Anterior cingulate cortex (tissue), 58 donors: ENCODE data around the gene TDP2.
"Not testable (repeated sequence)": the region's sequence is repeated elsewhere in the genome, so short reads cannot be mapped to it uniquely, and the experiment has no call there.

ENCODE experiments used
- DNase-seq, 58 donors: peaks; one replicate each; lab custom pipeline; 2025; lab: John Stamatoyannopoulos, UW

TDP2 gene

DNA sequence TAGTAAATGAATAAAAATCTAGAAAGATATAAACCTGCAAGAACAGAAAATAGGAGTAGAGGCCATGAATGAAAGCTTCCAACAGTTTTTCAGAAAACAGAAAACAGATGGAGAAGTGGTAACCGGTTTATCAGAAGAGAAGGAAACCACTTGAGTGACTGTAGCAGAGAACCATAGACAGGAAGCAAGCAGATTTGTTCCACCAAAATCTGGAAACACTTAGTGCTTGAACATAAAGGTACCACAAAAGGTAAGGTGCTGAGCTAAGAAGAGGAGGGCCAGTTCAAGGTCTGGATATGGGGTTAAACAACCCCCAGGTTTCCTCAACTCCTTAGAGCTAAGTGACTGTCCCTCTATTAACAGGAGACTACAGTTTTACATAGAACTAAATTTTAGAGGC is 11.5 kb downstream of the TDP2 start:
- no peak for DNase-seq

- no peak for DNase-seq
Observed at GRCh38 chr6:24650365-24650764, 16.3 kb downstream of the TDP2 start.

DNA sequence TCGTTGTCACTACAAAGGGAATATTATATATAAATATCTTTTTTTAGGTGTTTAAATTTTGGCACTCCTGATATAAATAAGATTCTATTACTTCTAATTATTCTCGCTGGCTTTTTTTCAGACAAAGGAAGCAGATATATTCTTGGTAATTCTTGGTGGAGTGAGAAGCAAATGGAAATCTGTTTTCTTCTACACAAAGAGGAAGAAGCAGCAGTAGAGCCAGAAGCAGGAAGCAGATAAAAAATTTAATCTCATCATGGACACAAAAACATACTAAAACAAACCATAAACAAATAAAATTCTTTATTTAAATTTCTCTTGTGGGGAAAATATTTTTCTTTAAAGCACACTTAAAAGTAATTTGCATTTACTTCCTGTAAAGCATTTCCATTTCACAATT is 17.0 kb downstream of the TDP2 start:
- DNase-seq = no peak

DNA sequence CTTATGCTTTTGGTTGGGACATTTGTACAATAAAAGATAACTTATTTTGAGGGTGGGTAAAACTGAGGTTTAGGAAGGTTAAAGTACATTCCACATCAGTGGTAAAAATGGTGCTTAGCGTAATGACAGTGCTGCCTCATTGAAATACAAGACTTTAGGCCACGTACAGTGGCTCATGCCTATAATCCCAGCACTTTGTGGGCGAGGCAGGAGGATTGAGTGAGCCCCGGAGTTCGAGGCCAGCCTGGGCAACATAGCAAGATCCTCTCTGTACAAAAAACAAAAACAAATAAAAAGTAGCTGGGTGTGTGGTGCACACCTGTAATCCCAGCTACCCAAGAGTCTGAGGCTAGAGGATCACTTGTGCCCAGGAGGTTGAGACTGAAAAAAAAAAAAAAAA is 18.4 kb downstream of the TDP2 start:
- no peak for DNase-seq

DNA sequence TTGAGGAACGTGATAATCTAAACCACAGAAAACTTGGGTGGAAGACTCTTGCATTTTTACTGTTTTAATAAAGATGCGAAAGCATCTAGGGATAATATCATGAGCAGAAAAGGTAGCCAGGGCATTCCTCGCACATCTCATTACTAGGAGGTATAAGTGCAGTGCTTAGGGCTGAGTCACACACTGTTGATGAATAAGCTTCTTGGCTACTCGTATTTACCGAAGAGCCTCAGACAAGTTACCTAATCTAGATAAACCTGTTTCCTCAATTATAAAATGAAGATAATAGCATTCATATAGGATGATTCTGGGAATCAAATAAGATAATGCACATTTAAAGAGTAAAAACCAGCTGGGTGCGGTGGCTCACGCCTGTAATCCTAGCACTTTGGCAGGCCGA is 19.9 kb downstream of the TDP2 start:
- DNase-seq = no peak

GRCh38 chr6:24644377-24644776 is 22.3 kb downstream of the TDP2 start:
- no peak for DNase-seq

- peak in 9 of 58 donors; percentile 7 to 35 (median 23) for DNase-seq
Observed at GRCh38 chr6:24643920-24644319, 22.8 kb downstream of the TDP2 start.

DNA sequence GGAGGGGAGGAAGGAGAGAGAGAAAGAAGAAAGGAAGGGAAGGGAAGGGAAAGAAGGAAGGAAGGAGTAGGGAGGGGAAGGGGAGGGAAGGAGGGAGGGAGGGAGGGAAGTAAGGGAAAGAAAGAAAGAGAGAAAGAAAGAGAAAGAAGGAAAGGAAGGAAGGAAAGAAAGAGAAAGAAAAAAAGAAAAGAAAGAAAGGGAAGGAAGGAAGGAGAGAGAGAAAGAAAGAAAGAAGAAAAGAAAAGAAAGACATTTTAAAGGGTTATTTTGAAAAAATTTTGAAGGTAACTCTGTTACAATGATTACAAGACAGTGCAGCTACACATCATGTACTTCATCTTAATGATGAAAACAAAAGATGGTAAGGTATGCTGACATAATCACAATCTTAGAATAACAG is 24.6 kb downstream of the TDP2 start:
- DNase-seq = no peak

DNA sequence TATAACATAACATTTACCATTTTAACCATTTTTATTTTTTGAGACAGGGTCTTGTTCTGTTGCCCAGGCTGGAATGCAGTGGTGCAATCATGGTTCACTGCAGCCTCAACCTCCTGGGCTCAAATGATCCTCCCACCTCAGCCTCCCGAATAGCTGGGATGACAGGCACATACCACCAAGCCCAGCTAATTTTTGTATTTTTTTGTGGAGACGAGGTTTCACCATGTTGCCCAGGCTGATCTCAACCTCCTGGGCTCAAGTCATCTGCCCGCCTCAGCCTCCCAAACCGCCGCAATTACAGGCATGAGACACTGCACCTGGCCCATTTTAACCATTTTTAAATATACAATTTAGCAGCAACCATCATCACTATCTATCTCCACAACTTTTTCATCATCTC is 26.1 kb downstream of the TDP2 start:
- not testable (repeated sequence) for DNase-seq

DNA sequence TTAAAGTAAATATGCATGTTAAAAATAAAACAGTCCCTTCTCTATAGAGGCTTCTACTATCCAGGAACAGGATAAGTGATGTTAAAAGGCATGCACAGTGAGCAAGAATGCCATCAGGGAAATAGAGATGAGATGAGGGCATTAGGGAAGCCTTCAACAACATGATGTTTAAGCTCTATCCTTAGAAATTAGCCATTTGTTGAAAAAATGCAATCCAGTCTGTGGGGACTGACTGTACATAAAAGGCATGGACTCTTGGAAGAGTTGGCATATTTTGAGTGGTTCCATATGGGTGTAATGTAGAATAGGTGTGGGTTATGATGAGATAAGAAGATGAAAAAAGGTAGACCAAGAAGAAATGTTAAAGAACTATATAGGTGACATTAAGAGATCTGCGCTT is 26.5 kb downstream of the TDP2 start:
- no peak for DNase-seq

GRCh38 chr6:24636681-24637080 is 30.0 kb downstream of the TDP2 start:
- DNase-seq = no peak

DNA sequence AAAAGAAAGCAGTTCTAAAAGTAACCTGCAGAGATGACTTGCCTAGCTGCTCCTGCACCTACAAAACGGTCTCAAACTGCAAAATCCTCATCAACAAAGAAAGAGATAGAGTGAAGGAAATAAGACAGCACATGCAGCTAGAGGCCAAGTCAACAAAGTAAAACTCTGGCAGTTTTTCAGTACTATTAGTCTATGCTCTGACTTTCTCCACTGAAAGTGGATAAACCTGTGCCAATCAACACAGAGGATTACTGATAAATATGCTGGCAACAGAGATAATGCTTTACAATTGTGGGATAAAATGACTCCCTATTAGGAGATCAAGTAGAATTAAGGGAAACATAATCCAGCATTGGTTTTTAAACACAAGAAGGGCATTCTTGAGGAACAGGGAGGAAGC is 34.1 kb downstream of the TDP2 start:
- DNase-seq = no peak

DNA sequence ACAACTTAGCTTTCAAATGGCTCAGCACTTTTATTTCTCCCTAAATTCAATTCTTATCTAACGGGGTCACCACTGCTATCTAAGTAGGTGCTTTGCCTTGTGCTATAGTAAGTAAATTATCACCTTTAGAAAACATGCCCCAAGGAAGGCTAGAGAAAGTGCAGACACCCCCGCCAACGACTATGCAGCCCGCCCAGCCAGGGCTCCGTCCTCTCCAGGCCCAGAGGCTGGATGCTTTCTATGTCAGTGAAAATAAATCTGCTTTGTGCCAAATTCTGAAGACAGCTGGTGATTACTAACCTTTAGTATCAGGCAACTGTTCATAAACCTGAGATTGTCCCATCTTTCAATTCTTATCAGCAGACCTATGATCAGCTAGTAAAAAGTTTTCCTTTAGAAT is 35.0 kb downstream of the TDP2 start:
- DNase-seq = no peak

DNA sequence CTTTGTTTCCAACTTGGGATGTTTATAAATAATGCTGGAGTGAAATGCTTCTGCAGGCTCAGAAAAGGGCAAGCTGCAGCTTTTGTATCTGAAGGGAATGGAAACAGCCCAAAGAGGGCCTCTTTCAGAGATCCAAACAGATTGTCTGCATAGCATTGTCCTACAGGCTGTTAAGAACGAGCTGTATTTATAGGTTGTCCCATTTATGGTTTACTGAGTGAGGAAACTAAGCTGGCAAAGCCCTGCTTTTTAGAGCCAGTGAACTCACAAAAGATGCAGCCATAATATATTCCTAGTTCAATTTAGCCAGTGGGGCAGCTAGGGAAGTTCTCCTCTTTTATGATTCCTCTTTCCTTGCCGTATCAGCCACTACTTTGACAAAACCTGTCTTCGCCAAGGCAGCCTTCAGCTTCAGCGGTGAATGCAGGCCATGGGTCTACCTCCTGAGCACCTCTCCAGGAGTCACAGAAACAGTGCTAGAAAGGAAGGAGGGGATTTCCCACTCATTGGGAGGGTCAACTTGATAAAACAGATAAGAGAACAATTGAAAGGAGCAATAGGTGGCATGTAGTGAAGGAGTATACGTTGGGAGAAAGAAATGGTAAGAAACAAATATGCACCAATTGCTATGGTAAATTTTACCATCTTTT is 35.7 kb downstream of the TDP2 start:
- DNase-seq = peak in 2 of 58 donors; percentile 2 to 39

DNA sequence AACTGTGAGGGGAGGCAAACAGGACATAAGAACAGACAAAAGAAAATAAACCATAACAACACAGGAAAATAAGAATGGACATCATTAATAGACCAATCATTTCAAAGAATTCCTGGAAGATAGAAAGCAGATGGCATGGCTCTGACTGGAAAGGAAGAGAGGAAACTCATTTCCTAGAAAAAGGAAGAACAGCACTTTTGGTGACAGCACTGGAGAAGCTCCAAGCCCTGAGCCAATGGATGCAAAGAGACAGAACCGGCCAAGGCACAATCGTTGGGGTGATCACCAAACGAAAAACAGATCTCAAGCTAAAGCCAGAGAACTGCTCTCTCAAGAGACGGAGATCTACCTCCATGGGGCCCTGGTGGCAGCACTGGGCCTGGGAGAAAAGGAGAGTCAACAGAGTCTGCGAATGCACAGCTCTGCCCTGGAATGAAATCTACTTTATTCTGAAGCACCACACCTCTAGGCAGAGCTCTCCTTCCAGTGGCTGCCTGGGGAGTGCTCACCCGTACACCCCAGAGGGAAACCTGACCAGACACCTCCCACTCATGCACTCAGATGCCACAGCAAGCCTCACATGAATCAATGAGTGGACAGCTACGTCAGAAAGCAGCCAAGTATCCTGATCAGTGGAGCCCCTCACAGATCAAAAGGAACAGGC is 44.9 kb downstream of the TDP2 start:
- no peak for DNase-seq

DNA sequence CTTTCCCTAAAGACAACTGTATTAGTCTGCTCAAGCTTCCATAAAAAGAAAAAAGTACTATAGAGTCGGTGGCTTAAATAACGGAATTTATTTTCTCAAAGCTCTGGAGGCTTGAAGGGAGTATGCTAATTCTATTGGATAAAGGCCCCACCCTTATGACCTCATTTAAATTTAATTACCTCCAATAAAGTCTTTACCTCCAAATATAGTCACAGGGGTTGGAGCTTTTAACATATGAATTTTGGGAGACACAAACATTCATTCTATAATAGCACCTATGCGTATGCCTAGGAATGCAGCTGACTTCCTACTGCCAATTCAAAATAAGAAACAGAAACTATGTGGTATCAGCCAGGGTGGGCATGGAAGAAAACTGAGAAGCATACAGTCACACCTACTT is 46.1 kb downstream of the TDP2 start:
- DNase-seq = no peak

- DNase-seq = peak in 1 of 58 donors; percentile 17
Observed at GRCh38 chr6:24619661-24620060, 47.0 kb downstream of the TDP2 start.

- DNase-seq = no peak
Observed at GRCh38 chr6:24614648-24615047, 52.1 kb downstream of the TDP2 start.

DNA sequence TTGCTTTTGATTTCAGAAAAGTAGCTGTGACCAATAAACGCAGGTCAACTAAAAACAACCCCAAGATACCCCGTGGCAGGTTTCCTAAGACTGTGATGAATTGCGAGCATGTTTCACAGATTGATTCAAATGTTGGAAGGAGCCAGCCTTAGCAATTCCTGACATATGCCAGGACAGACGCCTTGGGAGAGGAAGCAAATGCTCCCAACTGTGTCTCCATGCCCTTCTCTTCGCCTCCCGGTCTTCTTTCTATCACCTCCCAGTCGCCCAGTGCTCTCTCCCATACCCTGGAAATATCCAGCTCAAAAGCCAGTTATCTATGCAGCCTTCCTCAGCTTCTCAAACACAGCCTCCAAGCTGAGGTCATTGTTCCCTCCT is 52.7 kb downstream of the TDP2 start:
- DNase-seq = peak in 3 of 58 donors; percentile 5 to 25 (median 10)

GRCh38 chr6:24613361-24614042 is 53.2 kb downstream of the TDP2 start:
- DNase-seq = no peak

- no peak for DNase-seq
Observed at GRCh38 chr6:24610672-24611071, 56.0 kb downstream of the TDP2 start.
